GM19395 (cell line): ENCODE measurements around the gene GPD1.
"Not testable (repeated sequence)": the region's sequence is repeated elsewhere in the genome, so short reads cannot be mapped to it uniquely, and the experiment has no call there.

Experiments
- ATAC-seq: cut with Tn5 transposase; IDR thresholded peaks from one replicate; pipeline ENCODE4 v1.9.1; 2021; ENCODE audit warnings: mild to moderate bottlenecking, moderate library complexity; ENCODE audit not compliant: unreplicated experiment

GPD1 gene

GRCh38 chr12:50120521-50120920 is 16.7 kb downstream of the GPD1 start:
- no peak for ATAC-seq

- ATAC-seq, result no peak
Observed at GRCh38 chr12:50120953-50121352, 17.1 kb downstream of the GPD1 start.

DNA sequence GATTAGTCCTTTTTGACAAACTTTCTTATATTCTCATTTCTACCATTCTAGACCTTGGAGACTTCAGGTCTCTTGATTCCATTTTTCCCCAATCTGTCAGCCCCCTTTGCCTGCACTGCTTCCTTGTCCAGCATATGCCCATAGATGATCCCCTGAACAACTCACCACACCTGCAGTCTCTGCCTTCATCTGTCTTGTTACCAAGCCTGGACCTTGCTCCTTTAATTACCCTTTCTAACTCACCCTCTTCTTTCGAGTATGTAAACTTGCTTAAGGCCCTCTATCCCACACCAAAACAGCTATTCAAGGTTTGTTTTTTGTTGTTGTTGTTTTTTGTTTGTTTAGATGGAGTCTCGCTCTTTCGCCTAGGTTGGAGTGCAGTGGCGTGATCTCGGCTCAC is 17.8 kb downstream of the GPD1 start:
- ATAC-seq, result no peak

GRCh38 chr12:50123203-50123602 is 19.4 kb downstream of the GPD1 start:
- ATAC-seq, result no peak

DNA sequence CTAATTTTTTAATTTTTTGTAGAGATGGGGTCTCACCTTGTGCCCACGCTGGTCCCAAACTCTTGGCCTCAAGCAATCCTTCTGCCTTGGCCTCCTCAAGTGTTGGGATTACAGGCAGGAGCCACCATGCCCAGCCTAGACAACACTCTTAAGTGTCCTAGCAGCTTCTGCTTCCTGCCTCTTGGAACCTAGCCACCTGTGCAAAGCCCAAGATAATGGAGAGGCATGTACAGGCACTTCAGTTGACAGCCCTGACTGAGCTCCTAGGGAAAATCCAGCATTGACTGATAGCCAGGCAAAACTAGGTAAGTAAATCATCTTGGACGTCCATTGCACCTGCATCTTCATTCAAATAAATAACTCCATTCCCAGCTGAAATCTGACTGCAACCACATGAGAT is 23.7 kb downstream of the GPD1 start:
- ATAC-seq, result no peak

DNA sequence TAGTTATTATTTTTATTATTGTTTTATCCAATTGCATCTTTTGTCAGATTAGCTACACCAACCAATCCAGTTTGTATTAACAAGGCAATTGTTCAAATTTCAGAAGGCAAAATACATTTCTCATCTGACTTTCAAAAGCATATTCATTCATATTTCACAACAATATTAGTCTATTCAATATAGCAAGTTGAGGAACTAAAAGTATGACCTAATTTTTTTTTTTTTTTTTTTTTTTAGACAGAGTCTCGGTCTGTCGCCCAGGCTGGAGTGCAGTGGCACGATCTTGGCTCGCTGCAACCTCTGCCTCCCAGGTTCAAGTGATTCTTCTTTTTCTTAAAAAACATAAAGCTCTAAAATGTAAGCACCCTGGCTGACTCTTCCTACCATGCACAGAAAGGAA is 25.5 kb downstream of the GPD1 start:
- no peak for ATAC-seq

DNA sequence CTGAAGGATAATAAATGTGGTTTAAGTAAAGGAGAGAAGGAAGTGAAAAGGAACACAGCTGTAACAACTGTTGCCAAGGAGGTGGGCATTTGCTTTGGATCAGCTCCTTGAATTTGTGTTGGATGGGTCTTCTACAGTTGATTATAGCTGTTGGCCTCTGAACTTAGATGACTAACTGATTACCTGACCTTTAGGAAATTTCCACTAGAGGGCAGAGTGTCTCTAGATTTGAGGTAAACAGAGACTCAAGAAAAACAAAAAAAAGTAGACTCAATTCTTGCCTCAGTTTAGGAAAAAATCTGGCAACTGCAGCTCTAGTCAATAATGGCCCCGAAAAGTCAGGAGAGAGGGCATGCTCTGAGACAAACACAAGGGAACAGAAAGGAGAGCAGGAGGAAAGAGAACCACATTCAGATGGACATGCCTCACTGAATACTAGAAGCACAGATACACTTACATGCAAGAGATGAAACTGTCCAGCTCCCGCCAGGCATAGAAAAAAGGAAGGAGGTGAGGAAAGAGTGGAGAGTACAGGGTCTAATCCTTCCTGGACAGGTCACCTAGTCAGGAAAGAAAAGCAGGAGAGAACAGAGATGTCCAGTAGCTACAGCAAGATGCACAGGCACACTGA is 28.8 kb downstream of the GPD1 start:
- ATAC-seq, result no peak

DNA sequence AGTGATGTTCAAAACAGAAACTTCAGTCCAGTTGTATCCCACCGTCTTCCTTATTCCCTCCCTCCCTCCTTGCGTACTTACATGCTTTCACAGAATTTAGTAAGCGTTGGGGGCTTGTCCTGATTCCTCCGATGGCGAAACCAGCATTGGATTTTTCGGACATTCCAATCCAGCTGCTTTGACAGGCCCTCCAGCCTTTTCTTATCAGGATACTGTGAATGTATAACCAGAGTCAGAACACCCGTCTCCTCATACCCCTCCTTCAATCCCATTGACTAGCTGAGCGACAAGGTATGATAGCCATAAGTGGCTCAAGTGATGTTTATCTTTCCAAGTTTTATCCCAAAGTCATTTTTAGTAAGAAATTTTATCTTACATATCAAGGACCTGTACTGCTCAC is 39.2 kb downstream of the GPD1 start:
- no peak for ATAC-seq

DNA sequence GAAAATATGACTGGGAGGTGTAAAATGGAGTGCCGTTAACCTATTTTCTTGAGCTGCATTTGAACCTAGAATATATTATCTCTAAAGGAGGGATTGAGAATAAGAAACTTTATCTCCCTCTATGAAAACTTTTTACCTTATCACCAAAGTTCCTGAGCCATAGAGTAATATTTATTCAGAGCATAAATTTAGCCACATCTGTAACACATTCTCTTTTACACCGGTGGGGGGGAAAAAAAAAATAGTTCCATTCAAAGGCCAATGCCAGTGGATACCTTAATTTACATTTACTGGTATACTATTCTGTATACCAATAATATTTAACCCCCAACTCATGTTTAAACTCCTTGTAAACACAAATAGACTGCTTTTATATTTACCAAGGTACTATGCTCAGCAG is 41.6 kb downstream of the GPD1 start:
- ATAC-seq, result no peak

DNA sequence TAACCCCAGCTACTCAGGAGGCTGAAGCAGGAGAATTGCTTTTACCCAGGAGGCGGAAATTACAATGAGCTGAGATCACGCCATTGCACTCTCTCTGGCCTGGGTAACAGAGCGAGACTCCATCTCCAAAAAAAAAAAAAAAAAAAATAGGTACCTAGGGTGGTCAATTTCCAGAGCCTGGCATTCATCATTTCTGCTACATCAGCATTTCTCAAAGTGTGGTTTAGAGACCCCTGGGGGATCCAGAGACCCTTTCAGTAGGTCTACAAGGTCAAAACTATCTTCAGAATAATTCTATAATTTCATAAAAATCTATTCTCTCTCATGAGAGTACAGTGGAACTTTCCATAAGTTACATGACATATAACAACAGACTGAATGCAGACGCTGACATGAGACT is 43.5 kb downstream of the GPD1 start:
- no peak for ATAC-seq

GRCh38 chr12:50148011-50148410 is 44.2 kb downstream of the GPD1 start:
- not testable (repeated sequence) for ATAC-seq

- no peak for ATAC-seq
Observed at GRCh38 chr12:50149311-50149710, 45.5 kb downstream of the GPD1 start.

DNA sequence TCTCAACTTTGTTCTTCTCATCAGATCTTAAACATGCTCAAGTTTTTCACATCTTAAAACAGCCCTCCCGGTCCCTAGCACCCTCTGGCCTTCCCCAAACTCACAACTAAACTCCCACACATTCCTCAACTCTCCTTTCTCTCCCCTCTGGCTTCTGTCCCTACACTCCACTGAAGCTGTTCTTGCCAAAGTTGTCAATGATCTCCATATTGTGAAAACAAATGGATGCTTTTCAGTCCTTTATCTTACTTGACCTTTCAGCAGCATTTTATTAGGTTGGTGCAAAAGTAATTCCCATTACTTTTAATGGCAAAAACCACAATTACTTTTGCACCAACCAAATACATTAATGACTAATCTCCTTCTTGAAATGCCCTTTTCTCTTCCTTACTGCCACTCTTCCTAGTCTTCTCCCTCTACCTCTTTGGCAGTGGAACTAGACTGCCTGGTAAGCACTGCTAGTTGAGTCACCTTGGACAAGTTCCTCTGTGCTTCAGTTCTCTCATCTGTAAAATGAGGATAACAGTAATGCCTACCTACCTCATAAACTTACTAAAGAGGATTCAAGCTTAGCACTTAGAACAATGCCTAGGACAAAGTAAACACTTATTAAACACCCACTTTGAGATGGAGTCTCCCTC is 47.4 kb downstream of the GPD1 start:
- no peak for ATAC-seq

- ATAC-seq, result not testable (repeated sequence)
Observed at GRCh38 chr12:50154947-50155346, 51.1 kb downstream of the GPD1 start.

DNA sequence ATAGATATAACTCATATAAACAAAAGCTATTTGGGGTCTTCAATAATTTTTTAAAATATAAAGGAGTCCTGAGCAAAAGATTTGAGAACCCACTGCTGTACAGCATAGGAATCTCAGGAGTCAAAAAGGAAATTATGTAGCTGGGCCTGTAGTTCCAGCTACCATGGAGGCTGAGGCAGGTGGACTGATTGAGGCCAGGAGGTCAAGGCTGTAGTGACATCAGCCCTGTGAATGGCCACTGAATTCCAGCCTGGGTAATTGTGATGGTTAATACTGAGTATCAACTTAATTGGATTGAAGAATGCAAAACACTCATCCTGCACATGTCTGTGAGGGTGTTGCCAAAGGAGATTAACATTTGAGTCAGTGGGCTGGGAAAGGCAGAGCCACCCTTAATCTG is 52.8 kb downstream of the GPD1 start:
- no peak for ATAC-seq

DNA sequence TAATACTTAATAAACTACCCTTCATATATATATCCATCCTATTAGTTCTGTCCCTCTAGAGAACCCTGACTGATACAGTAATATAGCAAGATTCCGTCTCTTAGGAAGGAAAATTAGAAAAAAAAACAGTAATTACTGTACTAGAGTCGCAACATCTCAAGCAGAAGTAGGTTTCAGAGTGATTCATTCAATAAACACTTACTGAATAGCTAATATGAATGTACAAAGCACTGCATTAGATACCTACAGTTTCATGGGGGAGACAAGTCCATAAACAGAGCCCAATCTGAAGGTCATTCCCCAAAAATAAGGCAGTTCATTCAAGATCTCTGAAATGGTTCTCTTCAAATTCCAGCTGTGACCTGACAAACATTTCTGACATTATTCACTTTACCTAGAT is 53.5 kb downstream of the GPD1 start:
- no peak for ATAC-seq

DNA sequence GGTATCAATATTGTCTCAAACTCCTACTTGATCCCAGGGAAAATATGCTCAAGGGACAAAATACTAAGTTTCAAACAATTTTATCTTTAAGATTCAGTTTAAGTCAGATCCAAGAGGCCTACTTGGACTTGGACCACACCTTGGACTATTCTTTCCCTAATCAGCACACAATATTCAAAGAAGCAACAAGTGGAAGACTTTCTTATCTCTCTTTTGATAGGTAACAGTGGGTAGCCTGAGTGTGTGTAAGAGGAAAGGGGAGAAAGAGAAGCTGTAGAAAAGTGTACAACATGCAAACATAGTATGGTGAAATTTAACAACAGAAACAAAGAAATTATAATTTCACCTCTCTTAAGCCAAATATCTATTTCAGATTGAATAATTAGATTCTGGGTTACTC is 56.8 kb downstream of the GPD1 start:
- ATAC-seq, result no peak
